Loucy (cell line): Measurements from ENCODE around the gene PPIP5K2.

Source experiments
- H2AFZ ChIP-seq: fragments of 200-600 bp; sonication (generic); 2 replicates; pipeline ENCODE4 v1.6.0; 2016; ENCODE audit warnings: antibody characterized with exemption, mild to moderate bottlenecking, low read length, moderate library complexity
- H3F3A ChIP-seq: fragments of 200-600 bp; 2 replicates; pipeline ENCODE4 v1.6.0; 2016; ENCODE audit warnings: antibody characterized with exemption, low read depth, mild to moderate bottlenecking
- H3K27me3 ChIP-seq: fragments of 200-600 bp; sonication (generic); 2 replicates; pipeline ENCODE4 v1.6.1; 2014; ENCODE audit warnings: low read length, mild to moderate bottlenecking; ENCODE audit not compliant: insufficient read depth, poor library complexity, severe bottlenecking
- H3K36me3 ChIP-seq: fragments of 200-600 bp; sonication (generic); 2 replicates; pipeline ENCODE4 v1.6.1; 2016; ENCODE audit warnings: low read length; ENCODE audit not compliant: insufficient read depth
- H3K4me1 ChIP-seq: fragments of 200-600 bp; sonication (generic); 2 replicates; pipeline ENCODE4 v1.5.1; 2014; ENCODE audit warnings: low read length, mild to moderate bottlenecking; ENCODE audit not compliant: insufficient read depth, poor library complexity, severe bottlenecking
- H3K4me2 ChIP-seq: fragments of 200-600 bp; sonication (generic); 2 replicates; pipeline ENCODE4 v1.6.0; 2014; ENCODE audit warnings: antibody characterized with exemption, low read length, low read depth, mild to moderate bottlenecking; ENCODE audit not compliant: poor library complexity, severe bottlenecking
- H3K4me3 ChIP-seq: fragments of 200-600 bp; sonication (generic); 2 replicates; pipeline ENCODE4 v1.5.1; 2014; ENCODE audit warnings: low read length, mild to moderate bottlenecking, mixed read lengths; ENCODE audit not compliant: poor library complexity, severe bottlenecking
- H3K79me2 ChIP-seq: fragments of 200-600 bp; sonication (generic); 2 replicates; pipeline ENCODE4 v1.6.1; 2014; ENCODE audit warnings: low read length; ENCODE audit not compliant: insufficient read depth
- H3K9ac ChIP-seq: fragments of 200-600 bp; sonication (generic); 2 replicates; pipeline ENCODE4 v1.6.0; 2014; ENCODE audit warnings: mild to moderate bottlenecking, low read depth, low read length, moderate library complexity; ENCODE audit not compliant: poor library complexity, severe bottlenecking
- H3K9me2 ChIP-seq: fragments of 200-600 bp; sonication (generic); replicated peaks from 2 replicates; pipeline ENCODE4 v1.6.1; 2016; ENCODE audit warnings: low read depth, low read length, mixed read lengths
- H3K9me3 ChIP-seq: fragments of 200-600 bp; sonication (generic); 2 replicates; pipeline ENCODE4 v1.6.1; 2014; ENCODE audit warnings: mild to moderate bottlenecking, antibody characterized with exemption, low read length, low read depth; ENCODE audit not compliant: insufficient read depth
- H4K20me1 ChIP-seq: fragments of 200-600 bp; sonication (generic); 2 replicates; pipeline ENCODE4 v1.6.0; 2014; ENCODE audit warnings: antibody characterized with exemption, low read length, mild to moderate bottlenecking; ENCODE audit not compliant: insufficient read depth, poor library complexity, severe bottlenecking
- EZH2phosphoT487 ChIP-seq: fragments of 200-600 bp; IDR thresholded peaks from 2 replicates; pipeline ENCODE4 v1.6.1; 2018; ENCODE audit warnings: antibody characterized with exemption, mild to moderate bottlenecking, moderate library complexity, borderline replicate concordance
- TF ChIP-seq, protein P1 (sequence below): fragments of 200-600 bp; sonication (generic); conservative IDR thresholded peaks from 2 replicates; pipeline ENCODE4 v1.5.1; 2014; ENCODE audit warnings: mild to moderate bottlenecking, antibody characterized with exemption, low read length

PPIP5K2 gene

DNA sequence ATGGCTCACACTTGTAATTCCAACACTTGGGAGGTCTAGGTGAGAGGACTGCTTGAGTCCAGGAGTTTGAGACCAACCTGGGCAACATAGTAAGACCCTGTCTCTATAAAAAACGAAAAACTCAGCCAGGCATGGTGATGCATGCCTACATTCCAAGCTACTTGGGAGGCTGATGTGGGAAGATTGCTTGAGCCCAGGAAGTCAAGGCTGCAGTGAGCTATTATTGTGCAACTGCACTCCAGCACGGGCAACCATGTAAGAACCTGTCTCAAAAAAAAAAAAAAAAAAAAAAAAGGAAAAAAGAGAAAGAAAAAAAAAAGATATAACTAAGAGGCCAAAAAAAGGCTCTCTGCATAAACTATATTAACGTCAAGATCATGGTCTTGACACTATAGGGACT lies 27.4 kb upstream of the PPIP5K2 start:
- Histone ChIP-seq H3K4me2 (no peak overlapping the region), H3K9ac (no peak overlapping the region), H3K9me2 (no peaks in the 10 kb centered on the region), H3K9me3 (no peaks in the 10 kb centered on the region), H3K27me3 (no peaks in the 10 kb centered on the region), H3K36me3 (no peaks in the 10 kb centered on the region), H4K20me1 (no peaks in the 10 kb centered on the region), H2AFZ (no peak overlapping the region), H3F3A (no peaks in the 10 kb centered on the region), H3K4me1 (no peaks in the 10 kb centered on the region), H3K4me3 (no peak overlapping the region), H3K79me2 (no peaks in the 10 kb centered on the region)
- TF ChIP-seq EZH2phosphoT487: no peak
- TF ChIP-seq, protein P1, sequence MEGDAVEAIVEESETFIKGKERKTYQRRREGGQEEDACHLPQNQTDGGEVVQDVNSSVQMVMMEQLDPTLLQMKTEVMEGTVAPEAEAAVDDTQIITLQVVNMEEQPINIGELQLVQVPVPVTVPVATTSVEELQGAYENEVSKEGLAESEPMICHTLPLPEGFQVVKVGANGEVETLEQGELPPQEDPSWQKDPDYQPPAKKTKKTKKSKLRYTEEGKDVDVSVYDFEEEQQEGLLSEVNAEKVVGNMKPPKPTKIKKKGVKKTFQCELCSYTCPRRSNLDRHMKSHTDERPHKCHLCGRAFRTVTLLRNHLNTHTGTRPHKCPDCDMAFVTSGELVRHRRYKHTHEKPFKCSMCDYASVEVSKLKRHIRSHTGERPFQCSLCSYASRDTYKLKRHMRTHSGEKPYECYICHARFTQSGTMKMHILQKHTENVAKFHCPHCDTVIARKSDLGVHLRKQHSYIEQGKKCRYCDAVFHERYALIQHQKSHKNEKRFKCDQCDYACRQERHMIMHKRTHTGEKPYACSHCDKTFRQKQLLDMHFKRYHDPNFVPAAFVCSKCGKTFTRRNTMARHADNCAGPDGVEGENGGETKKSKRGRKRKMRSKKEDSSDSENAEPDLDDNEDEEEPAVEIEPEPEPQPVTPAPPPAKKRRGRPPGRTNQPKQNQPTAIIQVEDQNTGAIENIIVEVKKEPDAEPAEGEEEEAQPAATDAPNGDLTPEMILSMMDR: no peak

DNA sequence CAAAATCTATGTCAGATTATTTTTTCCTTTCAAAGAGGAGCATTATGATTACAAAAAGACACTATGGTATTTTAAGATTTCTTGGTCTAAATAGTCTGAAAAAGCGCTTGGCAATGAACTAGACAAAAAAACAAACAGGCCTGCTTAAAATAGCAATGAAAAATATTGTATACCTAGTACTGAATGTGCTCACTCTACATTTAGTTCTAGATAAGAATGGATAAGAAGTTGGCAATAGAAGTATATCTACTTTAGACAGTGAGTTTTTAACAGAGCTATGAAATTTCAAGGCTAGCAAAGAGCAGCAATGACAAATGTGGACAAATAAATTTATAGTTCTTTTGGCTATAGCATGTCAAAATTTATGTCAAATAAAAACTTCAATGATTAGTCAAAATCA lies 26.4 kb upstream of the PPIP5K2 start:
- no peak overlapping the region for H3K4me3 ChIP-seq
- no peak for TF ChIP-seq EZH2phosphoT487
- TF ChIP-seq, protein P1: no peak

GRCh38 chr5:103094737-103095136 lies 25.4 kb upstream of the PPIP5K2 start:
- Histone ChIP-seq H3K36me3 (no peaks in the 10 kb centered on the region), H3K4me2 (no peak overlapping the region), H2AFZ (no peak overlapping the region)

More for the DNA sequence above, 26.4 kb upstream of the PPIP5K2 start:
- Histone ChIP-seq H3K9ac (no peak overlapping the region), H2AFZ (no peak overlapping the region), H4K20me1 (no peaks in the 10 kb centered on the region), H3K9me2 (no peaks in the 10 kb centered on the region), H3F3A (no peaks in the 10 kb centered on the region), H3K4me1 (no peaks in the 10 kb centered on the region), H3K9me3 (no peaks in the 10 kb centered on the region), H3K79me2 (no peaks in the 10 kb centered on the region), H3K4me2 (no peak overlapping the region), H3K27me3 (no peaks in the 10 kb centered on the region), H3K36me3 (no peaks in the 10 kb centered on the region)

More at GRCh38 chr5:103094737-103095136, 25.4 kb upstream of the PPIP5K2 start:
- no peak overlapping the region for H3K4me3 ChIP-seq
- no peaks in the 10 kb centered on the region for H3K9me2 ChIP-seq
- no peaks in the 10 kb centered on the region for H3K79me2 ChIP-seq
- H4K20me1 ChIP-seq: no peaks in the 10 kb centered on the region
- TF ChIP-seq, protein P1: no peak
- TF ChIP-seq EZH2phosphoT487: no peak
- no peaks in the 10 kb centered on the region for H3K9me3 ChIP-seq
- no peaks in the 10 kb centered on the region for H3K4me1 ChIP-seq
- no peaks in the 10 kb centered on the region for H3K27me3 ChIP-seq
- no peaks in the 10 kb centered on the region for H3F3A ChIP-seq
- no peak overlapping the region for H3K9ac ChIP-seq
